HL-60 (cell line): ENCODE data around the gene TDRKH.

ENCODE experiments used
- GABPA ChIP-seq: IDR thresholded peaks from 2 replicates; pipeline ENCODE4 v1.6.1; 2012; ENCODE audit warnings: low read depth
- POLR2AphosphoS5 ChIP-seq: IDR thresholded peaks from 2 replicates; pipeline ENCODE4 v1.6.1; 2012; ENCODE audit warnings: low read depth
- SPI1 ChIP-seq: IDR thresholded peaks from 2 replicates; pipeline ENCODE4 v1.6.1; 2012; ENCODE audit warnings: low read depth, mild to moderate bottlenecking, borderline replicate concordance
- TF ChIP-seq, protein P1 (sequence below): IDR thresholded peaks from one replicate; pipeline ENCODE4 v1.5.1; 2011; ENCODE audit warnings: low read length, control low read depth, inconsistent platforms; ENCODE audit not compliant: insufficient read depth

DNA sequence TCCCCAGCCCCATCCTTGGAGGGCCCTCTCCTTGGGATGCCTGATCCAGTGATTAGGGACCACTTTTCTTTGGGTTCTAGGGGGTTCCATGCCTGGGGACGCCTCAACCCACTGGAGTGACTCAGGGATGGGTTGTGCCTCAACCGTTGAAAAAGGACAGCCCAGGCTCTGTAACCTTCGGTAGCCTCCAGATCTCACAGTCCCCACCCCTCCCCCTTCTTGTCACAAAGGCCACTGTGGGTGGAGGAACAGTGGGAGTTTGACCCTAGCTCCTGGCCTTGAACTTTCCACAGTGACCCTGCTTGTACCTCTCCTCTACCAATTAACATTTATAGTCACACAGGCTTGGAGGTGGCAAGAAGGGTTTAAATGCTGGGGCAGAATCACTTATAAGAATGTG, 43.9 kb upstream of the TDRKH start:
- TF ChIP-seq, protein P1, sequence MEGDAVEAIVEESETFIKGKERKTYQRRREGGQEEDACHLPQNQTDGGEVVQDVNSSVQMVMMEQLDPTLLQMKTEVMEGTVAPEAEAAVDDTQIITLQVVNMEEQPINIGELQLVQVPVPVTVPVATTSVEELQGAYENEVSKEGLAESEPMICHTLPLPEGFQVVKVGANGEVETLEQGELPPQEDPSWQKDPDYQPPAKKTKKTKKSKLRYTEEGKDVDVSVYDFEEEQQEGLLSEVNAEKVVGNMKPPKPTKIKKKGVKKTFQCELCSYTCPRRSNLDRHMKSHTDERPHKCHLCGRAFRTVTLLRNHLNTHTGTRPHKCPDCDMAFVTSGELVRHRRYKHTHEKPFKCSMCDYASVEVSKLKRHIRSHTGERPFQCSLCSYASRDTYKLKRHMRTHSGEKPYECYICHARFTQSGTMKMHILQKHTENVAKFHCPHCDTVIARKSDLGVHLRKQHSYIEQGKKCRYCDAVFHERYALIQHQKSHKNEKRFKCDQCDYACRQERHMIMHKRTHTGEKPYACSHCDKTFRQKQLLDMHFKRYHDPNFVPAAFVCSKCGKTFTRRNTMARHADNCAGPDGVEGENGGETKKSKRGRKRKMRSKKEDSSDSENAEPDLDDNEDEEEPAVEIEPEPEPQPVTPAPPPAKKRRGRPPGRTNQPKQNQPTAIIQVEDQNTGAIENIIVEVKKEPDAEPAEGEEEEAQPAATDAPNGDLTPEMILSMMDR, result no peak
- TF ChIP-seq GABPA (no peak), SPI1 (no peak), POLR2AphosphoS5 (no peak)
